Stimulated activated naive CD4-positive, alpha-beta T cell (primary cell): Measurements from ENCODE around the gene DEFB119.
"Not testable (repeated sequence)": the region's sequence is repeated elsewhere in the genome, so short reads cannot be mapped to it uniquely, and the experiment has no call there.

ENCODE experiments used
- DNase-seq, 6 experiments: peaks; one replicate each; lab custom pipeline; 2025; lab: John Stamatoyannopoulos, UW

Gene DEFB119, protein sequence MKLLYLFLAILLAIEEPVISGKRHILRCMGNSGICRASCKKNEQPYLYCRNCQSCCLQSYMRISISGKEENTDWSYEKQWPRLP

GRCh38 chr20:31390490-31390889 is at the start of gene DEFB119:
Gene DEFB119 (minus strand): TSS chr20:31390590. CDS start chr20:31390483, 107 bp downstream.
- DNase-seq: no peak

DNA sequence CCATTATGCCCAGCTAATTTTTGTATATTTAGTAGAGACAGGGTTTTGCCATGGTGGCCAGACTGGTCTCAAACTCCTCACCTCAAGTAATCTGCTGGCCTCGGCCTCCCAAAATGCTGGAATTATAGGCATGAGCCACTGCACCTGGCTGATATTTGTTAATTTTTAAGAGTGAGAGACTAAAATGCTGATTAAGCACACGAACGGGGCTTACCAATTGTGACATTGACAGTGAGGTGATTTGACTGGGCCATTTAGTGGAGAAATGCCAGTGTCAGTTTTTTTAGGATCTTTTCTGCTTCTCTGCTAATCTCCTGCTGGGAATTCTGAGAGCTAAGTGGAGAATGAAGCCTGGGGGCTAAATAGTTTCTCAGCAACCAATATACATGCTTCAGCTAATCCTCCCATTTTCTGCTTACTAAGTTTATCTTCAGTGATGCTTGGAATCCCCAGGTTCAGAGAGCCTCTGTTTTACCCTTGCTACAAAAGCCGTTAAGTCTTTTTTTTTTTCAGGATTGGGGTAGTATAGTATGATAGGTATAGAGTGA is 40.3 kb upstream of the DEFB119 start:
- DNase-seq: no peak

GRCh38 chr20:31427576-31427975 is 37.2 kb upstream of the DEFB119 start:
- not testable (repeated sequence) for DNase-seq

DNA sequence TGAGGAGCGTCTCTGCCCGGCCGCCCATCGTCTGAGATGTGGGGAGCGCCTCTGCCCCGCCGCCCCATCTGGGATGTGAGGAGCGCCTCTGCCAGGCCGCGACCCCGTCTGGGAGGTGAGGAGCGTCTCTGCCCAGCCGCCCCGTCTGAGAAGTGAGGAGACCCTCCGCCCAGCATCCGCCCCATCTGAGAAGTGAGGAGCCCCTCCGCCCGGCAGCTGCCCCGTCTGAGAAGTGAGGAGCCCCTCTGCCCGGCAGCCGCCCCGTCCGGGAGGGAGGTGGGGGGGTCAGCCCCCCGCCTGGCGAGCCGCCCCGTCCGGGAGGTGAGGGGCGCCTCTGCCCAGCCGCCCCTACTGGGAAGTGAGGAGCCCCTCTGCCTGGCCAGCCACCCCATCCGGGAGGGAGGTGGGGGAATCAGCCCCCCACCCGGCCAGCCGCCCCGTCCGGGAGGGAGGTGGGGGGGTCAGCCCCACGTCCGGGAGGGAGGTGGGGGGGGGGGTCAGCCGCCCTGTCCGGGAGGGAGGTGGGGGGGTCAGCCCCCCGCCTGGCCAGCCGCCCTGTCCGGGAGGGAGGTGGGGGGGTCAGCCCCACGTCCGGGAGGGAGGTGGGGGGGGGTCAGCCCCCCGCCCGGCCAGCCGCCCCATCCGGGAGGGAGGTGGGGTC is 36.6 kb upstream of the DEFB119 start:
- DNase-seq: not testable (repeated sequence)

- no peak for DNase-seq
These were observed 35.4 kb upstream of the DEFB119 start for GRCh38 chr20:31425797-31426196.

GRCh38 chr20:31418307-31418706 is 27.9 kb upstream of the DEFB119 start:
- no peak for DNase-seq

- no peak for DNase-seq
These were observed 25.3 kb upstream of the DEFB119 start for GRCh38 chr20:31415653-31416052.

GRCh38 chr20:31414381-31414780 is 24.0 kb upstream of the DEFB119 start:
- no peak for DNase-seq

- DNase-seq: no peak
These were observed 19.6 kb upstream of the DEFB119 start for GRCh38 chr20:31410011-31410410.

GRCh38 chr20:31406115-31406514 is 15.7 kb upstream of the DEFB119 start, which contains the start of gene DEFB121:
Gene DEFB121 (minus strand): TSS chr20:31406215. CDS start chr20:31406152, 63 bp downstream.
- DNase-seq: no peak

DNA sequence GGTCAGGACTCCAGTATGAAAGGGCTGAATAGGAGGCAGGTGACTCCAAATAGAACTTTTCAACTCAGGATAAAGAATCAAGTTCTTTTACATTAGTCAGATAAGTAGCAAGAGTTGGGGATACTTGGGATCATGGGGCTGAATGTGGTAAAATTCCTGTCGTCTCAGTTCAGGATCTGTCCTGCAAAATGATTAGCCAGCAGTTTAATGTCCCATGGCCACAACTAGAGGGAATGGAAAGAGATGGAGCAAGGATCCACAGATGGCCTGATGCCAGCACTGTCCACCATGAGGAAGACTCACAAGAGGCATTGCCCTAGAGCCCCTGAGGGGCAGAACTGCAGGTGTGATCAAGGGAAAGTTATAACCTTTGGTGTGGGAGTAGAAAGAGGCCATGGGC is 13.5 kb upstream of the DEFB119 start:
- no peak for DNase-seq

DNA sequence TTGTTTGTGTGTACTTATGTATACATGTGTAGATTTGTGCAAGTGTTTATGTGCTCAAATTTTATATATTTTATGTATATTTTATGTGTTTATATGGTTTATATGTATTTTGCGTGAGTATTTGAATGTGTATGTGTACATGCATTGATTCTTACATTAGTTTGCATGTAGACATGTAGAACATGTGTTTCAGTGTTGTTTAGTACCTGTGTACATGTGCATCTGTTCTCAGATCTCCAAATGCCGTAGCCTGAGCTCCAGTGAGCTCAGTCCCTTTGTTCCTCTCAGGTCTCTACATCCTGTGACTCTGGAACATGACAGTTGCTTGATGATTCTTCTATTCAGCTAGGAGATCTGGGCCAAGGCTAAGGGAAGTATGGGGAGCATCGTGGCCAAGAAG is 4.5 kb upstream of the DEFB119 start:
- DNase-seq: no peak

DNA sequence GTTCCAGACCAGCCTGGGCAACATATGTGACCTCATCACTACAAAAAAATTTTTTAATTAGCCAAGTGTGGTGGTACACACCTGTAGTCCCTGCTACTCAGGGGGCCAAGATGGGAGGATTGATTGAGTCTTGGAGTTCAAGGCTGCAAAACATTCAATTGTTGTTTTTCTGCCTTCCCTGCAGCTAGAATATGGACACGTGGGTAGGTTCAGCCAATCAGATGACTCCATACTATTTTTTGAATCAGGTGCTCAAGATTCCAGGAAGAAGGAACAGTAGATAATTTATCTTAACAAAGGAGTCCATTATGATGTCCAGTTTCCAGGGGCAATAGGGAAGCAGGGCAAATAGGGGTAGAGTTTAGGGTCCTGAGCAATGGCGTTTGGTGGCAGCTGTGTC is 2.4 kb upstream of the DEFB119 start:
- DNase-seq: no peak

DNA sequence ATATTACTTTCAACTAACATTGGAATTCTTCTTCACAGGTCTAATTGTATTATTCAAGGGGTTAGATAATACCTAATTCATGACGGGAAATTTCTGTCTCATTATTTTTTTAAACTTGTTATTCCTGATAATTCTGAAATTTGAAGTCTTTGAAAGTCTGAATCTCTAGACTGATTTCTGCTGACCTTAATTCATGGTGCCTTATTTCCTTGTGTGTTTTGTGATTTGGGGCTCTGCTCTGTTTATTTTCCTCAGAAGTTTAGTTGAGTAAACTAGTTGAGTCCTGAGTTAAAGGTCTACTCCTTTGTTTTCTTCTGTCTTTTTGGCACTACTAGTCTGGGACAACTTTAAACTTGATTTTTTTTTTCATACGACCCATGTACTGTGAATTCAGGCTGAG is 16.0 kb downstream of the DEFB119 start:
- DNase-seq: no peak

DNA sequence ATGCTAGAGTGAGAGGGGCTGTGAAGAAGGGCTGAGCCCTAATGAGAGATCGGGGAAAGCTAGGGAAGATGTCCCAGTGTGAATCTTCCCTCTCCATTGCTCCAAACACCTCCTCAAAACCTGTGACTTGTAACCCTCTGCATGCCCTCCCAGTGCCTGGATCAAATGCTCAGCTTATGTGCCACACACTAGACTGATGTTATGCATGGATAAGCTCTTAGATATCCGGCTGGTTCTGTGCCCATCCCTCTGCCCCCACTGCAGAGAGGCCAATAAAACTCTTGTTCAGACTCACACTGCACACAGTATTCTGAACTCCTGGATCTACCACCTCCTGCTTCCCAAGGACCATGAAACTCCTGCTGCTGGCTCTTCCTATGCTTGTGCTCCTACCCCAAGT is 22.1 kb downstream of the DEFB119 start, which contains the start of gene DEFB118:
Gene DEFB118, plus strand, starts transcription at position 301 of the 400 bp plus-strand sequence. Its CDS starts 50 bp downstream, at position 351.
- no peak for DNase-seq

DNA sequence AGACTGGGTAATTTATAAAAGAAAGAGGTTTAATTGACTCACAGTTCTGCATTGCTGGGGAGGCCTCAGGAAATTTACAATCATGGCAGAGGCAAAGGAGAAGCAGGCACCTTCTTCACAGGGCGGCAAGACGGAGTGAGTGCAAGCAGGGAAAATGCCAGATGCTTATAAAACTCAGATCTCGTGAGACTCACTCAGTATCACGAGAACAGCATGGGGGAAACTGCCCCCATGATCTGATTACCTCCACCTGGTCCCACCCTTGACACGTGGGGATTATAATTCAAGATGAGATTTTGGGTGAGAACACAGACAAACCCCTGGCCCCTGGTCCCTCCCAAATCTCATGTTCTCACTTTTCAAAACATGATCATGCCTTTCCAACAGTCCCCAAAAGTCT is 26.1 kb downstream of the DEFB119 start:
- DNase-seq: not testable (repeated sequence)

DNA sequence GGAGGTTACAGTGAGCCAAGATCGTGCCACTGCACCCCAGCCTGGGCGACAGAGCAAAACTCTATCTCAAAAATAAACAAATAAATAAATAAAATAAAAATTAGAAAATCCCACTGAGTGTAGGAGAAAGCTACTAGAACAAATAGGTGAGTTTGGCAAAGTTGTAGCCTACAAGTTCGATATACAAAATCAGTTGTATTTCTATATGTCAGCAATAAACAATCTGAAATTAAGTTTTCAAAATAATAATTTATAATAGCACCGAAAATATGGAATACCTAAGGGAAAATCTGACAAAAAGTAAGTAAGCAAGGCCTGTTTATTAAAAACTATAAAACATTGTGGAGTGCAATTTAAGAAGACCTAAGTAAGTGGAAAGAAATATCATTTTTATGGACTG is 27.1 kb downstream of the DEFB119 start:
- DNase-seq: no peak

- no peak for DNase-seq
These were observed 34.4 kb downstream of the DEFB119 start for GRCh38 chr20:31355981-31356380.

- no peak for DNase-seq
These were observed 48.9 kb downstream of the DEFB119 start for GRCh38 chr20:31341470-31341869.

- no peak for DNase-seq
These were observed 59.5 kb downstream of the DEFB119 start for GRCh38 chr20:31330893-31331292.
